ENCODE results near the gene CHIT1. TPM values are rescaled to one million over a fixed set of nuclear protein-coding genes. Genes with fewer than 3 reads are reported as not detected.

CHIT1 gene
- total and polyA plus RNA-seq, 9 of the 15 experiments (the other 6 are each of a cell fraction or from before 2014, with no cell fraction given), result not detected

- no TSS peak for BruUV-seq (replicated peaks)
- Histone ChIP-seq H2AFZ (ENCODE audit: low read depth, low read length) (no peak overlapping the region), H3K27ac (ENCODE audit: extremely low read depth, low read depth, low read length) (no peak overlapping the region), H3K4me2 (ENCODE audit: insufficient read depth, low read length) (no peak overlapping the region), H3K9ac (ENCODE audit: insufficient read depth in 1 of 2, low read depth in 2 of 2, low read length in 2 of 2) (no peak overlapping the region), H3K9me1 (ENCODE audit: control insufficient read depth, insufficient read depth, low read length) (no peaks in the 10 kb centered on the region), H3K27me3 (ENCODE audit: control insufficient read depth in 2 of 2, insufficient read depth in 2 of 2, low read length in 2 of 2) (peaks cover 34 to 63% of the 10 kb centered on the region in 2 experiments), H4K20me1 (replicated peaks; ENCODE audit: control insufficient read depth, insufficient read depth, low read length) (no peaks in the 10 kb centered on the region; the same call in 1 of the 2 replicates), H3K9me3 (replicated peaks; ENCODE audit: control insufficient read depth, insufficient read depth, low read depth, low read length) (no peaks in the 10 kb centered on the region), H3K4me3 (no peak overlapping the region), H3K79me2 (ENCODE audit: control insufficient read depth, insufficient read depth, low read length) (no peaks in the 10 kb centered on the region), H3K4me1 (replicated peaks in 1 of 2; ENCODE audit: control insufficient read depth in 2 of 2, insufficient read depth in 2 of 2, low read length in 2 of 2) (no peaks in the 10 kb centered on the region), H3K36me3 (ENCODE audit: control insufficient read depth, insufficient read depth, low read length) (no peaks in the 10 kb centered on the region)
- ATAC-seq, result no peak
- no peak for DNase-seq (ENCODE audit: extremely low read depth in 1 of 4, low spot score in 3 of 4)
- no peak for TF ChIP-seq TCFL5 (CRISPR knock-in tag; conservative IDR thresholded peaks at IDR 0.05)
- no peak for TF ChIP-seq RREB1 (CRISPR knock-in tag; IDR thresholded peaks at IDR 0.05)
- no peak for TF ChIP-seq ZBTB43 (CRISPR knock-in tag; IDR thresholded peaks at IDR 0.05)
- no peak for TF ChIP-seq PURB (CRISPR knock-in tag; IDR thresholded peaks at IDR 0.05; ENCODE audit: low read depth)
- no peak for TF ChIP-seq CEBPG (CRISPR knock-in tag; IDR thresholded peaks at IDR 0.05)
- TF ChIP-seq CEBPG (tag; conservative IDR thresholded peaks at IDR 0.05 in 1 of 2, IDR thresholded peaks at IDR 0.05 in 1 of 2), result peak; percentile 28 to 40; a peak in 1 of 4 replicates
- under 1% methylated on average over 15 of the region's 15 CpGs for WGBS (ENCODE audit: insufficient coverage, low coverage, missing lambda C conversion rate)
- CTCF ChIA-PET (ENCODE audit: low intra/inter-chr PET ratio), result no interaction called here
- FAIRE-seq, result no peak
- POLR2A ChIA-PET, result interaction anchor here (1.9 kb wide), 1 partner anchor 13 kb away, joined by 6 read pairs; no protein-coding TSS in a partner anchor
- in situ Hi-C loops (cut with MboI) (no loop called here), intact Hi-C loops (cut with micrococcal nuclease) (no loop called here)
These were observed 26.8 kb downstream of the CHIT1 start for GRCh38 chr1:203202431-203203245.
